Stimulated activated CD8-positive, alpha-beta memory T cell treated with anti-CD3 and anti-CD28 coated beads, Interleukin-12 subunit alpha, Interleukin-12 subunit beta, amount 100 ng/mL, for 4 hours (primary cell): ENCODE measurements around the gene KSR1.

ENCODE experiments used
- DNase-seq: peaks from one replicate; pipeline ENCODE4 v3.0.0-alpha.2; 2020; ENCODE audit warnings: low read depth

The KSR1 gene

GRCh38 chr17:27535178-27535928 lies 79.1 kb downstream of the KSR1 start:
- DNase-seq: no peak

- no peak for DNase-seq
Observed at GRCh38 chr17:27535975-27536374, 79.7 kb downstream of the KSR1 start.

GRCh38 chr17:27536781-27537180 lies 80.5 kb downstream of the KSR1 start:
- DNase-seq: no peak

- no peak for DNase-seq
Observed at GRCh38 chr17:27538156-27538955, 82.1 kb downstream of the KSR1 start.

GRCh38 chr17:27539152-27539551 lies 82.9 kb downstream of the KSR1 start:
- no peak for DNase-seq

GRCh38 chr17:27539794-27540317 lies 83.6 kb downstream of the KSR1 start:
- no peak for DNase-seq

- no peak for DNase-seq
Observed at GRCh38 chr17:27540318-27541101, 84.3 kb downstream of the KSR1 start.

GRCh38 chr17:27541301-27542023 lies 85.2 kb downstream of the KSR1 start:
- DNase-seq: no peak

- no peak for DNase-seq
Observed at GRCh38 chr17:27542841-27543463, 86.7 kb downstream of the KSR1 start.

GRCh38 chr17:27543464-27543856 lies 87.2 kb downstream of the KSR1 start:
- DNase-seq: no peak

- DNase-seq: no peak
Observed at GRCh38 chr17:27543958-27544349, 87.7 kb downstream of the KSR1 start.

GRCh38 chr17:27544350-27545131 lies 88.3 kb downstream of the KSR1 start:
- no peak for DNase-seq

- no peak for DNase-seq
Observed at GRCh38 chr17:27545562-27546229, 89.4 kb downstream of the KSR1 start.

GRCh38 chr17:27546624-27547300 lies 90.5 kb downstream of the KSR1 start:
- no peak for DNase-seq

GRCh38 chr17:27547301-27547683 lies 91.0 kb downstream of the KSR1 start:
- no peak for DNase-seq

- DNase-seq: no peak
Observed at GRCh38 chr17:27548369-27548768, 92.1 kb downstream of the KSR1 start.

GRCh38 chr17:27549251-27549893 lies 93.1 kb downstream of the KSR1 start:
- no peak for DNase-seq

GRCh38 chr17:27550291-27550930 lies 94.2 kb downstream of the KSR1 start:
- DNase-seq: no peak
